ENCODE measurements around the gene PLCD1. TPM values are rescaled to one million over a fixed set of nuclear protein-coding genes. Genes with fewer than 3 reads are reported as not detected.

Gene PLCD1
- total RNA-seq, 1 donor from 2014 or later: 38.6 TPM

DNA sequence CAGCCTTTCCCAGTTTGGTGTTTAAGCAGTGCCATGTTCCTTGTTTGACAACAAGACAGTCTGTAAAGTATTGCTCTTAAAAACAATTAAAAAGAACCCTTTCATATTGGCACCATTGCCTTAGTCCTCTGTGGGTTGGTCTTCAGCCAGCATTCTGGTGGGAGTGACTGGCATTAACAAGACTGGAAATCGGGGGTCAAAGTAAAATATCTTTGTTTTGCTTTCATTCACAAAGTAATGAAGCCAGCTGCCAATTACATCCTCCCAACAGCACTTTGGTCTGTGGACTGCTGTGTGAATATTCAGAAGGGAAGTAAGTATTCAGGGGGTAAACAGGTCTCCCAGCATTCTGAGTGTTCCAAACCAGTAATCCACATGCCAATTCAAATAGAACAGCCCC lies 47.1 kb downstream of the PLCD1 start:
- H3K4me3 Mint-ChIP-seq: no peak overlapping the region

DNA sequence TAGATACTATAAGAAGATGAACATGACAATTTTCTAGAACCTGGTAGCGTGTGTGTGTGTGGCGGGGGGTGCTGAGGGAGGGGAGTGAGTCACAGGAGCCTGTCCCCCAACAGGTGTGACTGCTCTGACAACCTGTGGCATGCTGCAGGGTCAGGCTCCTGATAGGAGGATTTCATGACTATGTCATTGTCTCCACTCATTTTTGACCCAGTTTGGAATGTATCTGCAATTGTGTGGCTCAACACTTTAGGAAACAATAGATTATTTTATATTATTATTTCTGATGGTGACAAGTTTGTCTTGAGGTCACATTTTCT lies 48.1 kb downstream of the PLCD1 start:
- Histone ChIP-seq H2AFZ (replicated peaks) (no peak overlapping the region), H3K4me2 (no peak overlapping the region), H3K27ac (no peak overlapping the region), H3K9me3 (ENCODE audit: low read depth) (no peaks in the 10 kb centered on the region), H4K20me1 (ENCODE audit: low read depth) (no peaks in the 10 kb centered on the region), H3K9ac (no peak overlapping the region), H3K36me3 (no peaks in the 10 kb centered on the region), H3K4me3 (no peak overlapping the region), H3K27me3 (no peaks in the 10 kb centered on the region), H3K79me2 (ENCODE audit: low read depth) (no peaks in the 10 kb centered on the region), H3K4me1 (no peaks in the 10 kb centered on the region), H3F3A (ENCODE audit: low read depth) (no peaks in the 10 kb centered on the region)
- no peak for DNase-seq (ENCODE audit: low spot score)
- Mint-ChIP-seq H3K27me3 (ENCODE audit: insufficient read depth, low read depth) (peaks cover 2% of the 10 kb centered on the region), H3K27ac (no peak overlapping the region), H3K9me3 (no peaks in the 10 kb centered on the region), H3K36me3 (peaks cover 15% of the 10 kb centered on the region), H3K4me1 (no peaks in the 10 kb centered on the region), H3K4me3 (no peak overlapping the region)
- TF ChIP-seq, protein P1, sequence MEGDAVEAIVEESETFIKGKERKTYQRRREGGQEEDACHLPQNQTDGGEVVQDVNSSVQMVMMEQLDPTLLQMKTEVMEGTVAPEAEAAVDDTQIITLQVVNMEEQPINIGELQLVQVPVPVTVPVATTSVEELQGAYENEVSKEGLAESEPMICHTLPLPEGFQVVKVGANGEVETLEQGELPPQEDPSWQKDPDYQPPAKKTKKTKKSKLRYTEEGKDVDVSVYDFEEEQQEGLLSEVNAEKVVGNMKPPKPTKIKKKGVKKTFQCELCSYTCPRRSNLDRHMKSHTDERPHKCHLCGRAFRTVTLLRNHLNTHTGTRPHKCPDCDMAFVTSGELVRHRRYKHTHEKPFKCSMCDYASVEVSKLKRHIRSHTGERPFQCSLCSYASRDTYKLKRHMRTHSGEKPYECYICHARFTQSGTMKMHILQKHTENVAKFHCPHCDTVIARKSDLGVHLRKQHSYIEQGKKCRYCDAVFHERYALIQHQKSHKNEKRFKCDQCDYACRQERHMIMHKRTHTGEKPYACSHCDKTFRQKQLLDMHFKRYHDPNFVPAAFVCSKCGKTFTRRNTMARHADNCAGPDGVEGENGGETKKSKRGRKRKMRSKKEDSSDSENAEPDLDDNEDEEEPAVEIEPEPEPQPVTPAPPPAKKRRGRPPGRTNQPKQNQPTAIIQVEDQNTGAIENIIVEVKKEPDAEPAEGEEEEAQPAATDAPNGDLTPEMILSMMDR (IDR thresholded peaks at IDR 0.05): no peak
- TF ChIP-seq EZH2 (IDR thresholded peaks at IDR 0.05) (no peak), EZH2phosphoT487 (IDR thresholded peaks at IDR 0.05) (no peak)

More for the DNA sequence above, 47.1 kb downstream of the PLCD1 start:
- H2AFZ ChIP-seq (replicated peaks): no peak overlapping the region
- Mint-ChIP-seq H3K4me1 (no peaks in the 10 kb centered on the region), H3K9me3 (no peaks in the 10 kb centered on the region), H3K27me3 (ENCODE audit: insufficient read depth, low read depth) (peaks cover 2% of the 10 kb centered on the region), H3K36me3 (peaks cover 15% of the 10 kb centered on the region), H3K27ac (no peak overlapping the region)
- no peak overlapping the region for H3K4me2 ChIP-seq
- no peak overlapping the region for H3K27ac ChIP-seq
- H3K4me1 ChIP-seq: no peaks in the 10 kb centered on the region
- no peak for DNase-seq (ENCODE audit: low spot score)
- H3K9me3 ChIP-seq (ENCODE audit: low read depth): no peaks in the 10 kb centered on the region
- H3F3A ChIP-seq (ENCODE audit: low read depth): no peaks in the 10 kb centered on the region
- H3K9ac ChIP-seq: no peak overlapping the region
- H3K4me3 ChIP-seq: no peak overlapping the region
- H3K79me2 ChIP-seq (ENCODE audit: low read depth): no peaks in the 10 kb centered on the region
- H4K20me1 ChIP-seq (ENCODE audit: low read depth): no peaks in the 10 kb centered on the region
- TF ChIP-seq EZH2phosphoT487 (IDR thresholded peaks at IDR 0.05) (no peak), EZH2 (IDR thresholded peaks at IDR 0.05) (no peak)
- TF ChIP-seq, protein P1 (IDR thresholded peaks at IDR 0.05): no peak
- no peaks in the 10 kb centered on the region for H3K36me3 ChIP-seq
- H3K27me3 ChIP-seq: no peaks in the 10 kb centered on the region

DNA sequence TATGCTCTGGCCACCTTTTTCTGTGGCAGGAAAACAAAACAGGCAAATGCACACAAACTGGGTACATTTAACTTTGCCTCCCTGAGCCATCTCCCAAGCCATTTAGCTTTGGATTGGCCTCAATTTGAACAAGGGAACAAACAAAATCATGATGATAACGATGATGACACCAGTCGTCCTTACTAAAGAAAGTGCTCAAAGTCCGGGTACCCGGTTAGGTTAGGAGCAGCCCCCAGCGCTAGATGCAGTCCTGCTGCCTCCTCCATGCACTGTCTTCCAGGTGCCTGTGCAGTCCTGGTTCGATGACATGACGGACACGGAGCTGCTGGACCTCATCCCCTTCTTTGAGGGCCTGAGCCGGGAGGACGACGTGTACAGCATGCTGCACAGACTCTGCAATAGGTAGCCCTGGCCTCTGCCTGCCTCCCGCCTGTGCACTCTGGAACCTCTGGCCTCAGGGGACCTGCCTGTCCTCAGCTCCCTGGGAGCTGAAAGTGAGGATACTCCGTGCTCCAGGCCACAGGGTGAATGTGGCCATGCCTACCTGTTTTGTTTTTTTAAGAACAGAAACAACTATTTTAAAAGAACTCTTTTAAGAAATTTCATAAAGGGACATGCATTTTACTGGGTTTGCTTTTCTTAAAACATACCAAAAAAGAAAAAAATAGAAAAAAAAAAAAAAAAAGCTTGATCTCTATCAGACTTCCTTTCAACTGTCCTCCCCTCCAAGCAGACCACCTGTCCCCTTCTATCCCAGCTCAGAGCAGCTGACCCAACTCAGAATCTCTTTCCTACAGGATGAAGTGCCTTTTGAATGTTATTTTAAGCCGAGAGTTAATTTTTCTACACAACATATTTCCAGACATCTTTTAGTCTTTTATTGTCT lies 48.7 kb downstream of the PLCD1 start:
- no peaks in the 10 kb centered on the region for H3K79me2 ChIP-seq (ENCODE audit: low read depth)
- DNase-seq (ENCODE audit: low spot score): no peak
- peaks cover 17% of the 10 kb centered on the region for H3K36me3 Mint-ChIP-seq
- H3F3A ChIP-seq (ENCODE audit: low read depth): no peaks in the 10 kb centered on the region
- H3K4me3 ChIP-seq: no peak overlapping the region
- H3K4me1 ChIP-seq: no peaks in the 10 kb centered on the region
- no peak overlapping the region for H3K27ac ChIP-seq
- no peak overlapping the region for H2AFZ ChIP-seq (replicated peaks)
- peaks cover 2% of the 10 kb centered on the region for H3K27me3 Mint-ChIP-seq (ENCODE audit: insufficient read depth, low read depth)
- no peak overlapping the region for H3K4me3 Mint-ChIP-seq
- no peak overlapping the region for H3K9ac ChIP-seq
- H3K9me3 Mint-ChIP-seq: no peaks in the 10 kb centered on the region
- H3K27ac Mint-ChIP-seq: no peak overlapping the region
- TF ChIP-seq EZH2 (IDR thresholded peaks at IDR 0.05) (no peak), EZH2phosphoT487 (IDR thresholded peaks at IDR 0.05) (no peak)
- TF ChIP-seq, protein P1 (IDR thresholded peaks at IDR 0.05): no peak
- no peaks in the 10 kb centered on the region for H3K9me3 ChIP-seq (ENCODE audit: low read depth)
- H4K20me1 ChIP-seq (ENCODE audit: low read depth): no peaks in the 10 kb centered on the region
- H3K4me2 ChIP-seq: no peak overlapping the region
- H3K36me3 ChIP-seq: no peaks in the 10 kb centered on the region
- no peaks in the 10 kb centered on the region for H3K27me3 ChIP-seq
- no peaks in the 10 kb centered on the region for H3K4me1 Mint-ChIP-seq

Measured in neural progenitor cell (in vitro differentiated cells).